T47D (cell line): ENCODE data around the gene LSM14B.

Experiments used
- DNase-seq, 2 experiments: peaks; one replicate each; pipeline versions ENCODE4 v3.0.0 to v3.0.0-alpha.2; 2011 to 2012; ENCODE audit warnings: low read depth in 1 of 2, low spot score in 1 of 2
- JUND ChIP-seq: IDR thresholded peaks from 2 replicates; pipeline ENCODE4 v1.6.1; 2012; ENCODE audit warnings: low read depth
- in situ Hi-C: cut with HindIII; loops from 2 replicates; pipeline ENCODE4 v1.10.0; 2016; ENCODE audit warnings: low sequenced_read_pairs, low pct_unique_long_range_greater_than_20kb

Gene LSM14B

GRCh38 chr20:62131560-62132320 is 9.5 kb downstream of the LSM14B start:
- in situ Hi-C loops, result no loop called here
- no peak for DNase-seq
- no peak for TF ChIP-seq JUND

DNA sequence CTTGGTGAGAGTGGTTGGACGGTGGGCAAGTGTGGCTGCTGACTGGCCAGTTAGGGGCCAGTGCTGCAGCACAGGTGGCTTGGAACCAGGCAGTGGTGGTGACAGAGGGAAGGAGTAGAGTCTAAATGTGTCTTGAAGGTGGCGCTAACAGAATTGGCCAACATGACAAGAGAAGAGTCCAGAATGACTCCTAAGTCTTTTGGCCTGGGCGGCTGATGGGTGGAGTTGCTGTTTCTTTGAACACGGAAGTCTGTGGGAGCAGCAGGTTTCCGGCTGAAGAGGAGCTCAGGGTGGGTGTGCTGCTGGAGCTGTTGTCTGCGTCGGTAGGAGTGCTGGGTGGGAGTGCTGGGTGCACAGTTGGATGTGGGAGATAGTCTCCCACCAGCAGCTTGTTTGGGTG is 10.1 kb downstream of the LSM14B start:
- in situ Hi-C loops, result no loop called here
- TF ChIP-seq JUND, result no peak
- no peak for DNase-seq

DNA sequence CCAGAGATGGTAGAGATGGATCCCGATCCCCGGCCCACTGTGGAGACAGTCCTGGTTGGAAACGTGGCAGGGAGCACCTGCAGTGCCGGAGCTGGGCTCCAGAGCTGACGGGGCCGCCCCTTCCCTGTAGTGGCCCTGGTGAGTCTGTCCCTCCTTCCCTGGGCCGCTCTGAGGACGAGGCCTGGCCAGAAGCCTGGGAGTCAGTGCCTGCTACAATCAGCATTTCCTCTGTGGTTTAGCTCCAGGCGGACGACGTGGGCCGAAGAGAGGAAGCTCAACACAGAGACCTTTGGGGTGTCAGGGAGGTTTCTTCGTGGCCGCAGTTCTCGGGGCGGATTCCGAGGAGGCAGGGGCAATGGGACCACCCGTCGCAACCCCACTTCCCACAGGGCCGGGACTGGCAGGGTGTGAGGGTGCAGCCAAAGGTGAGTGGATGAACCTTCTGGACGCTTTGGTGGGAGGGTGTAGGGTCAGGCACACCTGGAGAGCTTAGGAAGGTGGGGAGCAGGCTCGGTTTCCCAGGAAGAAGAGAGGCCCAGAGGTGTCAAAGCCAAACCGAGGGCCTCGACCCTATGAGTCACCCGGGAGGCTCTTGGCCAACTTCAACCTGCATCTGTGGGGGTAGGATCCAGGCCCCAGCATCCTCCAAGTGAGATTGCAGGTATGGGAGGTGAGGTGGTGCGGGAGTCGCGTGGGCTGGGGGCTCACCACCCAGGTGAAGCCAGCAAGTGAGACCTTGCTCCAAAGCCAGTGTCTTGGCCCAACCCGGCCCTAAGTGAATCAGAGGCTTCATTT is 11.0 kb downstream of the LSM14B start:
- in situ Hi-C loops, result no loop called here
- TF ChIP-seq JUND, result no peak
- DNase-seq, result no peak

- no peak for DNase-seq
- no peak for TF ChIP-seq JUND
- in situ Hi-C loops, result no loop called here
Observed at GRCh38 chr20:62133864-62134263, 11.6 kb downstream of the LSM14B start.

DNA sequence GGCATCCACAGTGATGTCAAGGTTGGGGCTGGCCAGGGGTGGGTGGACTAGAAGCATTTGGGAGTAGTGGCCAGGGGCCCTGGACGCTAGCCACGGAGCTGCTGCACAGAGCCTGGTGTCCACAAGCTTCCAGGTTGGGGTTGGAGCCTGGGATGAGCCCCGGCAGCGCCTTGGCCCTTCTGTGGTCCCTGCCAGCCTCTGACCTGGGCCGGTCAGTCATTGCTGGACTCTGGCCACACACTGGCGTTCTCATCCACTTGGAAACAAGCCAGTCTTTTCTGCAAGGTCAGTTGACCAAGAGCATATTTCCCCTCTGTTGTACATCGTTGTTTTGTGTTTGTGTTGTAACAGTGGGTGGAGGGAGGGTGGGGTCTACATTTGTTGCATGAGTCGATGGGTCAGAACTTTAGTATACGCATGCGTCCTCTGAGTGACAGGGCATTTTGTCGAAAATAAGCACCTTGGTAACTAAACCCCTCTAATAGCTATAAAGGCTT is 12.5 kb downstream of the LSM14B start:
- in situ Hi-C loops, result no loop called here
- TF ChIP-seq JUND, result no peak
- no peak for DNase-seq

DNA sequence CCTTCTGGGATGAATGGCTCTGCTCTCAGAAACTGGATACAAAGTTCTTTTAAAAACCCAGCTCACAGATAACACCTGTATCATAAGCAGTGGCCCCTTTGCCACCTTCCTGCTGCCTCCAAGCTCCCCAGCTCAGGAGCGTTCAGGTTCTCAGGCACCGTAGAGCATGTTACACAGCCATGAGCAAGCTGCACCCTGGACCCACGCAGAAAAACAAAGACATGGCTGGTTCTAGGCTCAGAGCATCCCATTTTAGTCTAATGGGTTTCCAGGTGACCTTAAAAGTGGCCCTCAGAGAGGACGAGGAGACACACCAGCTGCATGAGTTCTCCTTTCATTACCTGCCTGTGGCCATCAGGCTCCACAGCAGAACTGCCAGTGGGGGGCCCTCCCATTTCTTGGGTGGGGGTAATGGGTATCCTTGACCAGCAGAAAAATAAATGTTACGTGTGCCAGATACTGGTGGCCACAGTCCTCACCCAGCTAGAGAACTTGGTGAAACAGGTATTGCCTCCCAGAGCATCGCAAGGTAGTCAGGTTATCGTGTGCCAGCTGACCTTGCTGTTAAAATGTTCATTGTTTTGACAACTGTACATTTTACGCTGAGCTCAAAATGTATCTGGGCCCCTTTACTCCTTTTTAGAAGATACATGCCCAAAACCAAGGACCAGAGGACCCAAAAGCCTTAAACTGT is 13.4 kb downstream of the LSM14B start:
- DNase-seq, result no peak

DNA sequence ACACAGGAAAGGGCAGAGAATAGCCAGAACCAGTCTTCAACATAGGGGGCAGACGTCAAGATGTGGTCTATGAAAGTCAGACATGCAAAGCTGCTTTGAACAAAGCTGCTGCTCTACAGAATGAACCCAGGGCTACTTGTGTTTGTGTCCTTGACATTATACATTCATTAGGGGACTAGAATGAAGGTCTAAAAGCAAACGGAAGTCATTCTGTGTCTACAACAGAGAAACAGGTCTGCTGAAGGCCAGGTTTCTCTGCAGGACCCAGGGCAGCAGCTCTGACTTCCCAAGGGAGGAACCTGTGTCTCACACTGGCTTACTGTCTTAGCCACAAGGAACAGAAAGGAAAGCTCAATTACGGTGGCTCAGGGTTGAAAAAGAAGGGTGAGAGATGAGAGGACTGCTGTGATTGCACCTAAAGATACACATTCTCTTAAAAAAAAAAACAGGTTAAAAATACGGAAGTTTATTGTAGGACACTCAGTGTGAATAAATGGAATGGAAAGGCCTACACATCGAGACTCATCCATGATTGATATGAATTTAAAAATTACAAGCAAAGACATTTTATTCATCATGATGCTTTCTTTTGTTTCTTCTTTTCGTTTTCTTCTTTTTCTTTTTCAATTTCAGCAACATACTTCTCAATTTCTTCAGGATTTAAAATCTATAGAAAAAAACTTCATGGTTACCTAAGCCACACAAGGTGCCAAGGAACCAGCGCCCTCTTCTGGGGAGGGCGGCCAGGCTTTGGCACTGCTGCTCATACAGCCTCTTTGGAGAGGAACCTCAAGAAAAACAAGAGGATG is 14.2 kb downstream of the LSM14B start:
- no peak for TF ChIP-seq JUND
- in situ Hi-C loops, result no loop called here
- DNase-seq, result peak; percentile 67 to 83

More for the DNA sequence above, 13.4 kb downstream of the LSM14B start:
- in situ Hi-C loops, result no loop called here
- TF ChIP-seq JUND, result no peak

DNA sequence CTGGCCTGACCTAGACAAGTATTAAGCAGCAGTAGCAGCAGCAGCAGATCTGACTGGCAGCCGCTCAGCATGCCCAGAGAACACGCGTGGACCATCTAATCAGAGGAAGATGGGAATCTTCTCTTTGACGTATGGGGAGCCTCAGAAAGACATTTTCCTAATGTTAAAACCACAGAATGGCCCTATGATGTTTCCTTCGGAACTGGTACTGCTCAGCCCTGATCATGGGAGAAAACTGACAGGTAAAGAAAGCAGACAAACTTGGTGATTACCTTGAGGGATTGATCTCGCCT is 14.8 kb downstream of the LSM14B start:
- in situ Hi-C loops, result no loop called here
- no peak for DNase-seq
- TF ChIP-seq JUND, result no peak

DNA sequence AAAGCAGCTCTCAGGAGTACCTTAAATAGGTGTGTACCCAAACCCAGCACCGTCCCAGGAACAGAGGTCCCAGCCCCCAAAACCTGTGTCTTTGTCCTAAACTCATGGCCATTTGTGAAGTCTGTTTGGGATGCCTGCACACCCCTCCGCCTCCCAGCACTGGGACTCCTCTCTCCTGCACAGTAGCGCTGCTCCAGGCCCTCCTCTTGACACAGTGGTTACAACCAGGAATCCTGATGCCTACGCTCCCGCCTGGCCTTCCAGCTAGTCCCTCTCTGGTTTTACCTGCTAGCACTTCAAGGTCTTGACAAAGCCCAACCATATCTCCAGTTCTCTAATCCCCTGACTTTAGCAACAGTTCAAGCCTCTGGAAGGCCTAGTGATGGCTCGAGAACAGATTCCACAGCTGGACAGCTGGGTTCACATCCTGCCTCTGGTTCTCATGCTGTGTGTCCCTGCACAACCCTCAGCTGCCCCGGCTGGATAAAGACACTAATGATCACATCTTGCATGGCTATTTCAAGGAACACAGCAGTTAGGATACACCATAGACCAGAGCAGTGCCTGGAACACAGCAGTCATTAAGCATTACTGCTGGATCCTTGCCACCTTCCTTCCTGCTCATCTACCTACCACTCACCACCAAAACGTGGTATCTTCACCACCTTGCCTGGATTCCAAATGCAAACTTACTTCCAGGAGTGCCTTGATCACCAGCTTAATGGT is 15.4 kb downstream of the LSM14B start:
- no peak for TF ChIP-seq JUND
- in situ Hi-C loops, result no loop called here
- DNase-seq, result no peak

DNA sequence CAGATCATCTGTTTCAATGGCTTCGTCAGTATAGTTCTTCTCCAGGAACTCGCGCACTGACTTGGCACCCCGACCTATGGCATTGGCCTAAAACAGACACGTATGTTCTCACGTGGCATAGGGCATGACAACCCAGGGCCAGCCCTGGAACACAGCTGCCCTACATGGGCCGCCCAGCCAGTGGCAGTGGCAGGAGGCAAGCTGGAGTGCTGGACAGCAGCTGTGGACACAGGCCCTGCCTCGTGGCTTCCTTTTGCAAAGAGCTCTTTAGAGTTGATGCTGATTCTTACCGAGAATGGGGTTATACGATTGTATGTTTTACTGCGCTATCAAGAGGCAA is 15.9 kb downstream of the LSM14B start:
- in situ Hi-C loops, result no loop called here
- TF ChIP-seq JUND, result no peak
- DNase-seq, result no peak

GRCh38 chr20:62138912-62139311 is 16.6 kb downstream of the LSM14B start:
- in situ Hi-C loops, result no loop called here
- DNase-seq, result no peak
- TF ChIP-seq JUND, result no peak

- no peak for TF ChIP-seq JUND
- no peak for DNase-seq
- in situ Hi-C loops, result no loop called here
Observed at GRCh38 chr20:62139636-62140035, 17.4 kb downstream of the LSM14B start.
